ENCODE data around the gene PHLDA2.
A peak's percentile ranks its signal among the peaks of the same experiment; 100 is the strongest.

PHLDA2 gene

DNA sequence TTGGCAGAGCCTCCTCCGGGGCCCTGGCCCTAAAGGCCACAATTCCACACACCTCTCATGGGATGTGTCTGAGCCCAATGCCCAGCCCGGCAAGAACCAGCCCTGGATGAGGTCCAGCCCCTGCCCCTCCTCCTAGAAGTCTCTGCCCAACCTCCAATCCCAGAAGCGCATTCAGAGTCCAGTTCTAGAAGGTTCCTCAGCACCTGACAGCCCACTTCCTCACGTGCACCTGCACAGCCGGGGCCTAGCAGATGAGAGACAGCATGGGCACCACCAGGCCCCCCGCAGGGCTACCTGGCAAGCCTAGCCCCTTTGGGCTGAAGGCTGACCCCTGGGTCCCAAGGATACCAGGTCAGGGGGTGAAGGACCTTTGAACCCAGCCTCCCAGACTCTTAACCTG lies 32.2 kb downstream of the PHLDA2 start:
- no peak for DNase-seq (ENCODE audit: low read depth, low spot score)

DNA sequence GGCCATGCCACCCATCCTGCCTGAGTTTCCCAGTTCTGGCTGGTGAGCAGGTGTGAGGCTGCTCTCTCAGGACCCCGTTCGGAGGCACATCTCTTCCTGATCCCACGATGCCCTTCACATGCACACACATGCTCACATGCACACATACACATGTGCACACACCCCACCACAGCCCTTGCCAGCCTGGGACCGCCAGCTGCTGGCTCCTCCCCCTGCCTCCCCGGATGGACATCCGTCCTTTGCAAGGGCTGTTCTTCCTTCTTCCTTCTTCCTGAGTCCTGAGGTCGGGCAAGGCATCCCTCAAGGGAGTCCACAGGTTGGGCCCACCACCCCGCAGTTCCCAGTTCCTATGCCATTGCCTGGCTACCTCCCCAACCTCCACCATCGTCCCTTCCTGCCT lies 33.2 kb downstream of the PHLDA2 start:
- no peak for DNase-seq (ENCODE audit: low read depth, low spot score)

DNA sequence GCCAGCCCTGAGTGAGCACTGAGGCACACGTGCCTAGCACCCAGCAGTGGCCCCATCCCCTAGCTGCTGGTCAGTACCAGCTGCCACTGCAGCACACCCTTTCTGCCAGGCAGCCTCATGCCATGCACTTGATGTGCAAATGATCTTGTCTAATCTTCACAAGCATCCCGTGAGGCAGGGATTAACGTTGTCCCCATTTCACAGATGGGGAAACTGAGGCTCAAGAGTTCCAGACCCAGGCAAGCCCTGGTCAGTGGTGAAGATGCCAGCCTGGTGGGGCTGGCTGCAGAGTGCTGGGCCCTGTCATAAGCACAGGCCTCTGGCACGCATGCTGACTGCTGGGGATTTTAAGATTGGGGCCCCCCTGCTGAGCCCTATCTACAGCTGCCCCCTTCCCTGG lies 35.3 kb downstream of the PHLDA2 start:
- no peak for DNase-seq (ENCODE audit: low read depth, low spot score)

DNA sequence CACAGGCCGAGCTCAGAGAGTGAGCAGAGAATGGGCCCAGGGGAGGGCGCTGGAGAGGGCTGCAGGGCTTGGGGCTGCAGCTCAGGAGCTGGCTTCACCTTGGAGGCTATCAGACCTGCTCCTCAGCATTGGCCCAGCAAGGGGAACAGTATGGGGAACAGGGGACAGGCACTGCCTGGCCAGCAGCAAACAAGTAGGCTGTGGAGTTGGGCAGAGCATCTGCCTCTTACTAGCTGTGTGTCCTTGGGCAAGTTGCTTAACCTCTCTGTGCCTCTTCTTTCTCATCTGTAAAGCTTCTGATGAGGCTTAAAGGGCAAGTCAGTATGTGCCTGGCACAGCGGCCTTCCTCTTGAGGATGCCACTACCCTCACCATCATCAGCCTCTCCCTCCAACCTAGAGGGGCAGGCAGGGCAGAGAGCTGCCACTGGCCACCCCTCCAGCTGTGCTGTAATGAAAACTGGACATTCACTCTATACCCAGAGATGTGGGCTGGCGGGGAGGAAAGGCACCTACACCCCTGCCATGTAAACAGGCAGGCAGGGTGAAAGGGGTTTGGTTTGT lies 36.2 kb downstream of the PHLDA2 start:
- no peak for DNase-seq (ENCODE audit: low read depth, low spot score)

DNA sequence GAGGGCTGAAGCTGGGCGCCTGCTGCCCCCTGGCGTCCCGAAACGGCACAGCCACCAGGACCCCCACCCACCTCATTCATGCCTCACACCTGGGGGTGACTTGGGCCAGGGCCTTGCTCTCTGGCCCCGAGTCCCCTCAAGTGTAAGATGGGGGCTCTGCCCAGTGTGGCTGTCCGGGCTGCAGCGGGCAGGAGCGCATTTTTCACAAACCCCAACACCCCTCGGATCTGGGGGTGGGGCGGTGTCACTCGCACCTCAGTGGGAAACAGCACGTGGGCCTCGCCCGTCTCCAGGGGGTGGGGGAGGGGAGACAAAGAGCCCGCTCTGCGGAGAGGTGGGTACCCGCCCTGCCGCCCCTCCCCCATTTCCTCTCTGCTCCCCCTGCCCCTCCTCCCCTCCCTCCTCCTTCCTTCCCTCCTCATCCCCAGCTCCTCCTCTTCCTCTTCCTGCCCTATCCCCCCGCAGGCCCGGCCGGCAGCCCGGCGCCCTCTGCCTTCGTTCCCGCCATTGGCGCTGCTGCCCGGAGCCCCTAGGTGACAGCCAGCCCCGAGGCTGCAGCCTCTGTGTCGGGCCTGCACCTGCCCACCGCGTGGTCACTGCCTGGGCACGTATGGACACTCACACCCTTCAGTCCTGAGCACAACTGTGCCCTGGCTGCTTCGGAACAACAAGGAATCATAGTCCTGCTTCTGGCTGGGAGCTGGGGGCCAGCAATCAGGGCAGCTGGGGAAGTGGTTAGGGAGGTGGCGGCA lies 36.8 kb downstream of the PHLDA2 start:
- DNase-seq (ENCODE audit: low read depth, low spot score) = peak; percentile 81

DNA sequence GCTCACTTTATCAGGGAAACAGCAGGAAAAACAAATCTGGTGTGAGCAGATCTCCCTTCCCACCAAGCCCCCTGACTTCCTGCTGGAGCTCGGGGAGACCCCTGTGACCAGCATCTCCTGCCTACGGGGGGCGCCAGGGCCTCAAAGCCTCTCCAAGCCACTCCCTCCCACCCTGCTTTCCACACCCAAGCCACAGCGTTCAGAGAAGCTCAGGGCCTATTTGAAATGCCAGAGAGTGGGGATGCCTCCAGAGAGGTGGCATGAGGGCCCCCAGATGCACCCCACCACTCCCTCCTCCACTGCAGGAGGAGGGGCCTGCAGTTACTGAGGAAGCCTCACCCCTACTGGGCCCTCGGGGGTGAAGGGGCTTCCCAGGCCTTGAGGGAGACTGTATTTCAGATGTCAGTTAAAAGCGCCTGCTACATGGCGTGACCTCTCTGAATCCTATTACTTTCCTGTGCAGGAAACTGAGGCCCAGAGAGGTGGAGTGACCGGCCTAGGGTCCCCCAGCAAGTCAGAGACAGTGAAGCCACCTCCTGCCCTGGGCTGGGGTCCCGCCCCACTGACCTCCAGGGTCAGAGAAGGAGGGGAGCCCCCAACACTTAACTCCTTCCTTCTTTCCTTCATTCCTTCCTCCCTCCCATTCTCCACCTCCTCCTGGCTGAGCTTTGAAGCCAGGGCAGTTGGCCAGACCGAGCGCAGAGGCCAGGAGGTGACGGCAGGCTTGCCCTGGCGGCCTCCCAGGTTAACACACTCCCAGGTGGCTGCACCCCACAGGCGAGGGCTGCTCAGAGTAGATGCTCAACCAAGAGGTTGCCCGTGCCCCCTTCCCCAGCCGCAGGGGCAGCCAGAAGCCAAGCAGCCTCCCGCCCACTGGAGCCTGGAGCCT lies 37.6 kb downstream of the PHLDA2 start:
- no peak for DNase-seq (ENCODE audit: low read depth, low spot score)

DNA sequence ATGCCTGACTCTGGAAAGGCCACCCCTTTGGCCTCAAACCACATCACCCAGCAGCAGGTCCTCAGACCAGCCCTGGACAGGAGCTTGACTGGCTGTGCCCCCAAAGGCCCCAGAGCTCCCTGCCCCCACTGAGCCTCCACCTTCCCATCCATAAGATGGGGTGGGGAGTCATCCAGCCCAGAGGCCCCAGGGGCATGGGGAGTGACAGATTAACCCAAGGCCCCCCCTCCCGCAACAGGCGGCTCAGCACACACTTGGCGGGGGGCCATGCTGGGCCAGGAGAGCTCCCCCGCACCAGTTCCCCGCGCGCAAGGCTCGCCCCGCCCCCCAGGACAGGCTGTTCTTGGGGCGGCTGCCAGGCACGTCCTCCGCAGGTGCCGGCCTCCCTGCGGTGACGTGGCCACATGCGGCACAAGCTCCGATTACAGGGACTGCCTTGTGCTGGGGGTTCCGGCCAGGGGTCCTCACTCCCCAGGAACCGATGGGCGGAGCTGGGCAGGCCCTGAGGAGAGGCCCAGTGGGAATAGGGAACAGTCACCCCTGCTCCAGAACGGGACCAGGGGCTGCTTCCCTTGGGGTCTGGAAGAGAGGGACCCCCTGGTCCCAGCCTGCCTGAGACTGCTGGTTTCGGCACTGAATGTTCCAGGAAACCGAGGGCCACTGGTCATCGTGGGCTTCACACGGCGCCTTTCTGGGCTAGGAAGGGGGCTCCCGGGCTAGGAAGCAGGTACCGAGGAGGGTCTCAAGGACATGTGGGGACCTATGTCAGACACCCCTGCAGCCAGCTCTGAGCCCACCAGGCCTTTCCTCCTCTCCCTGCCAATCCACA lies 38.5 kb downstream of the PHLDA2 start:
- DNase-seq (ENCODE audit: low read depth, low spot score) = no peak

DNA sequence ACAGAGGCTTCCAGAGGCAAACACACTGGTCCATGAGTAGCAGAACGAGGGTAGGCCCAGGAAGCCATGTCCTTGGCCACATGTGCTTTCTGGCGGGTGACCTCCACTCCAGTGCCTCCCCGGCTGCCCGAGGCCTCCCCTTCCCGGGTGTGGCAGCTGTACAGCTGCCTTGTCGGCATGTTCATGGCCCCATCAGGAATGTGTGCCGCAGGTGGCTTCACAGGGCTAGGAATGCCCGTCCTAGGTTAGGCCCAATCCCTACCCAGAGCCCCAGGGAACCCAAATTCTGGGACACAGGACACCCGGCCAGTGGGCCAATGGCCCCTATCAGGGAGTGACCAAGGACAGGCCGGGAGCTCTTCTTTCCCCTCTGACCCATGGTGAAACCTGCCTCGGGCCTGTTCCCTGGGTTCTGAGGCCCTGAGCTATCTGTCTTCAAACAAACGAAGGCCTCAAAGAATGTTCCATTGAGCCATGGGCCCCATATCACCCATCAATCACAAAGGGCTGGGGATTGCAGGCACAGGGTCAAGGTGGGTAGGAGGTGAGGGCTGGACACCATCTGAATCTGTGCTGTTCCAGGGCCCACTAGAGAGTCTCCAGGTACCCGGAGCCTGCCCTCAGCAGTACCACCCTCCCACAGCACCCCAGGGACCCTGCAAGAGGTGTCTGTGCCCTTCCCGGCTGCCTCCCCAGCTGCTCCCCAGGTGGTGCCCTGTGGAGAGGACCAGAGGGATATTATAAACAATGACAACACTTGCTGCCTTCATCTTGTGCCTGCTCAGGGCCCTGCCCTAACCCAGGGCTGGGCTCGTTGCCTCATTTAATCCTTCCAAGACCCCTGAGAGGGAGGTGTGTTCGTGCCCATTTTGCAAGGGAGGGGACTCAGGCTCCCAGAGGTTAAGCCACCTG lies 39.6 kb downstream of the PHLDA2 start:
- DNase-seq (ENCODE audit: low read depth, low spot score) = no peak

DNA sequence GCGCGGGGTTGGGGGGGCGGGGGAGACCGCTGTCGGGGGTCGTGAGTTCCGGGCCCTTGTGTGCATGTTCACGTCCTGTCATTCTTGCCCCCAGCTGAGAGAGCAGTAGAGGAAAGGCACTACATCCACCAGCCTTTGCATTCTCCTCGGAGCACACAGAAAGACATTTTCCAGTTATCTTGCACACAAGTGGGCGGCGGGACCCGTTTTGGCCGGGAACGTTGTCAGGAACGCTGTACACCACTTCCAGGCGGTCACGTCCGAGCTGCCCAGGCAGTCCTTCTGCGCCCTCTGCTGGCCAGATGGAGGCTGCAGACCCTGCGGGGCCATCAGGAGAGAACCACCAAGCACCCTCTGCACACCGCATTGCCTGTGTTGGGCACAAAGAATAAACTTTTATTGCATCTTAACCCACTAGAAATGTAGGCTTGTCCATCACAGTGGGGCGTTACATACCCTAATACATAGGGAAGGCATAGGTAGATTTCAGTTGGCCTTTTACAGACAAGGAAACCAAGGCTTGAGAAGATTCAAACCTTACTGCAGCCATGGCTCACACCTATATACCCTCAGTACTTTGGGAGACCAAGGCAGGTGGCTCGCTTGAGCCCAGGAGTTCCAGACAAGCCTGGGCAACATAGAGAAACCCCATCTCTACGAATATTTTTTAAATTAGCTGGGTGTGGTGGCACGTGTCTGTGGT lies 40.8 kb downstream of the PHLDA2 start:
- peak; percentile 95 for DNase-seq (ENCODE audit: low read depth, low spot score)

DNA sequence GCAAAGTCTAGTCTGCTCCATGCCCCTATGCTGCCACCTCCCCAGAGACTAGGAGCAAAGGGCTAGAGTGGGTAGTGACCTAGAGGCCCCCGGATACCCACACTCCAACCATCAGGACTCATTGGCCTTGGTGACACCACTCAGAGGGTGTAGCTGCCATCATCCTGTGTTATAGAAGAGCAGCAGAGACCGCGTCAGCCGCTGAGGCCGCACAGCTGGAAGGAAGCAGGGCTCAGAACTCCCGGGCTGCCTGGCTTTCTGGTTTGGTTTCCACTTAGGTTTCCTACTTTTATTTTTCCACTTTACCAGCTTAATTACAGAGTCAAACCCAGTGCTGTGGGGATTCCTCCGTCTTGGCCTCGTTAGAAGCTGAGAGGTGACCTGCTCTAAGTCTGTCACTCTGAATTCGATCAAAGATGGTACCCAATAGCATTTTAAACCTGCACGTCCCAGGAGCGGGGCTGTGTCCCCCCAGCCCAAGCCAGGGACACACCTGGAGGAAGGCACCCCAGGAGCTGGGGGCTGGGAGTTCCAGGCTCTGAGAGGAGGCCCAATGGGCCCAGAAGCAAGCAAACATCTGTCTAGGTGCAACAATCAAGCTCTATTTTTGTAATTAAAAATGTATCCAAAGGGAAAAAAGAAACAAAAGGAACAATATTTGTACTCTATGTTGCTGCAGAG lies 41.6 kb downstream of the PHLDA2 start:
- DNase-seq (ENCODE audit: low read depth, low spot score) = no peak

DNA sequence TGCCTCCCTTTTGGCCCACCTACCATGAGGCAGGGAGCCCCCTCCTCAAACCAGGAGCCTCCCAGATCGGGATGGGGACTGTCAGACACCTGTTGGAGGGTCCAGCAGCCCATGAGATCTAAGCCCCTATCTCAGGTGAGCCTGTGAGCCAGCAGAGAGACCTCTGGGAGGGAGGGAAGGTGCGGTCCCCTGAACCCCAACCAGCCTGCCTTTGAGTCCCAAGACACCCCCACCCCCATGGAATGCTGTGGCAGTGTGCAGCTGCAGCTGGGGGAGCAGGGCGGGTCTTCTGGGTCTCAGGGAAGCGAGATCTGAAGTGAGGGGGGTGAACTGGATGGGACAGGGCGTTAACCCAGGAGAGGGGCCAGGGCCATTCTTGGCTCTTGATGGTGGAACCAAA lies 42.3 kb downstream of the PHLDA2 start:
- DNase-seq (ENCODE audit: low read depth, low spot score) = no peak

DNA sequence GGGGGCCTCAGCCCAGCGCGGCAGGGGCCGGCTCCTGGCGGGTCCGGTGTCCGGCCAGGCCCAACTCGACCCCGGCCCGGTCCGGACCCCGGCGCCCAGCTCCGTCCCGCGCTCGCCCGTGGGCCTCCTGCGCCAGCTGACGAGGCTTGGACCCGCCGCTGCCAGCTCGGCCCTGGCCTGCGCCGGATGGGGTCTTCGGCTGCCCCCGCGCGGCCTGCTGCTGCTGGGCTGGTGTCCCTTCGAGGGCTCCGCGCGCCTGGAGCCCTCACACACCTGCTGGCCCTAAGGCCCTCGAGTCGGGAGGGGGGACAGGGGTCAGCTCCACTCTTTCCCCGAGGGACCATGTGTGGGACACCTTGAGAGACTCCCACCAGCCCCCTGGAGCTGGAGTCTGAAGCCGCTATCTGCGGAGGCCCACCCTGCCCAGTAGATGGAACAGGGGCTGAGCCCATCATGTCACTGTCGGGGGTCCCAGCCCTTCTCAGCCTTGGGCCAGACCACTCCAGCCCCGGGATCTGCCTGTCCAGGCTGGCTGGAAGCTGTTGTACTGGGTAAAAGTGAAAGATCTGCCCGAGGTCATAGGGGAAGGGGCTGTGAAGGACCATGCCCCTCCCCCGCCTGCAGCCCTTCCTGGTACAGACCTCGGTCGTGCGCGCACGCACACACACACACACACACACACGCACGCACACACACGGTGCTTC lies 42.9 kb downstream of the PHLDA2 start:
- peak; percentile 78 for DNase-seq (ENCODE audit: low read depth, low spot score)

DNA sequence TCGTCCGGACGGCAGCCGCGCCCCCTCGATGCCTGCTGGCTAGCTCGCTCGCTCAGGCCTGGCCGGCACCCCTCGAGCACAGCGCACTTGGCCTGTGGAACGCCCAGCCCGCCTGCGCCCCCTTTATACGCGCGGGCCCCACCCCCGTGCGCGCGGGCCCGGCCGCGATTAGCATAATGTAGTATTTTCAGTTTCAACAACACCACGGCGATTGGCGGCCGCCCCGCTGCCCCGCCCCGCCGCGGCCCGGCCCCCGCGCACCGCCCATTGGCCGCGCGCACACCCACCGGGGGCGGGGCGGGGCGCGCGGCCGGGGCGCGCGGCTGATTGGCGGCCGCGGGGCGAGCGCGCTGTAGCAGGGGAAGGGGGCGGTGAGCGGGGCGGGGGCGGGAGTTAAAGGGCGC lies 43.5 kb downstream of the PHLDA2 start, which contains the start of gene CDKN1C:
Gene CDKN1C, minus strand, starts transcription at position 98 of the 404 bp plus-strand sequence. CDS start 319 bp downstream, outside the sequence.
- peak; percentile 95 for DNase-seq (ENCODE audit: low read depth, low spot score)

DNA sequence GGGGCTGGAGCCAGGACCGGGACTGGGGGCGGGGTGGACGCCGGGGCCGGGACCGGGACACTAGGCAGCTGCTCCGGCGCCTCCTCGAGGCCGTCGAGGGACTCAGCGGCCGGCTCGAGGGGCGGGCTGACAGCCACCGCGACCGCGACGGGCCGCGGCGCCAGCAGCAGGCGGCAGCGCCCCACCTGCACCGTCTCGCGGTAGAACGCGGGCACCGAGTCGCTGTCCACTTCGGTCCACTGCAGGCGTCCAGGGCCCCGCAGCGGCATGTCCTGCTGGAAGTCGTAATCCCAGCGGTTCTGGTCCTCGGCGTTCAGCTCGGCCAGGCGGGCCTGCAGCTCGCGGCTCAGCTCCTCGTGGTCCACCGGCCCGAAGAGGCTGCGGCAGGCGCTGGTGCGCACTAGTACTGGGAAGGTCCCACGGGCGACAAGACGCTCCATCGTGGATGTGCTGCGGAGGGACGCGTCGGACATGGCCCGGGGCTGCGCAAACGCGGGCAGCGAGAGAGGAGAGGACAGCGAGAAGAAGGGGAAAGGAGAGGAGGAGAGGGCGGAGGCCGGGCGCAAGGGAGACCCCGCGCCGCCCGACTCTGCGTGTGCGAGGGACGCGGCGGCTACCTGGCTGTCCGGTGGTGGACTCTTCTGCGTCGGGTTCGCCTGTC lies 44.1 kb downstream of the PHLDA2 start:
- peak; percentile 89 for DNase-seq (ENCODE audit: low read depth, low spot score)

DNA sequence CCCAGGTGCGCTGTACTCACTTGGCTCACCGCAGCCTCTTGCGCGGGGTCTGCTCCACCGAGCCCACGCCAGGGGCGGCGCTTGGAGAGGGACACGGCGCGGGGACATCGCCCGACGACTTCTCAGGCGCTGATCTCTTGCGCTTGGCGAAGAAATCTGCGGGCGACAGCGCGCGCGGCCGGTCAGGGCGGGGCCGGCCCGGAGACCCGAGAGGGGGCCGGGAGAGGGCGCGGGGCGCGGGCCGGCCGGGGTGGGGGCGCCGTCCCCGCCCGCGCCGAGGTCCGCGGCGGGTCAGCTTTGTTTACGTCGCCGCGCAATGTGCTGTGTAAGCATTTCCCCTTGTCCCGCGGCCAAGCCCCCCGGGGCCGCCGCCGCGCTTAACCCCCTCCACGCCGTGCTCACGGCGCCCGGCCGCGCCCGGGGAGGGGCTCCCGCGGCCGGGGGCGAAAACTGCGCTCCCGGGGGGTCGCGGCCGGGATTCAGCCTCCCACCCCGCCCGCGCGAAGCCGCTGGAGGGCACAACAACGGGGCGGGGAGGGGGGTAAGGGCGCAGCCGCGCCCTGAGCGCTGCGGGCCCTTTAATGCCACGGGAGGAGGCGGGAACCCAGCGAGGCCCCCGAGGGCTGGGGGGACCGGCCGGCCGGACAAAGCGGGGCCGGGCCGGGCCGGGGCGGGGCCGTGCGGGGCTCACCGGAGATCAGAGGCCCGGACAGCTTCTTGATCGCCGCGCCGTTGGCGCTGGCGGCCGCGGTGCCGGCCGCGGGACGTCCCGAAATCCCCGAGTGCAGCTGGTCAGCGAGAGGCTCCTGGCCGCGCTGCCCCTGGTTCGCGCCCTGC lies 45.0 kb downstream of the PHLDA2 start:
- peak; percentile 72 for DNase-seq (ENCODE audit: low read depth, low spot score)

DNA sequence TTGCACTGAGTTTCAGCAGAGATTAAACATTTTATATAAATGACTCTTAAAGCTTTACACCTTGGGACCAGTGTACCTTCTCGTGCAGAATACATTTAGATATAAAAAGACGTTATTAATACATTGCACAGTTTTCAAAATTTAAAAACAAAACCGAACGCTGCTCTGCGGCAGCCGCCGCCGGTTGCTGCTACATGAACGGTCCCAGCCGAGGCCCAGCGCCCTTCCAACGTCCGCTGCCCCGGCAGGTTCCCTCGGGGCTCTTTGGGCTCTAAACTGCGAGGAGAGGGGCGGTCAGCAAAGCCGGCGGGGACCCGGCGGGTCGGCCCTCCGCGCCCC lies 45.6 kb downstream of the PHLDA2 start:
- no peak for DNase-seq (ENCODE audit: low read depth, low spot score)

DNA sequence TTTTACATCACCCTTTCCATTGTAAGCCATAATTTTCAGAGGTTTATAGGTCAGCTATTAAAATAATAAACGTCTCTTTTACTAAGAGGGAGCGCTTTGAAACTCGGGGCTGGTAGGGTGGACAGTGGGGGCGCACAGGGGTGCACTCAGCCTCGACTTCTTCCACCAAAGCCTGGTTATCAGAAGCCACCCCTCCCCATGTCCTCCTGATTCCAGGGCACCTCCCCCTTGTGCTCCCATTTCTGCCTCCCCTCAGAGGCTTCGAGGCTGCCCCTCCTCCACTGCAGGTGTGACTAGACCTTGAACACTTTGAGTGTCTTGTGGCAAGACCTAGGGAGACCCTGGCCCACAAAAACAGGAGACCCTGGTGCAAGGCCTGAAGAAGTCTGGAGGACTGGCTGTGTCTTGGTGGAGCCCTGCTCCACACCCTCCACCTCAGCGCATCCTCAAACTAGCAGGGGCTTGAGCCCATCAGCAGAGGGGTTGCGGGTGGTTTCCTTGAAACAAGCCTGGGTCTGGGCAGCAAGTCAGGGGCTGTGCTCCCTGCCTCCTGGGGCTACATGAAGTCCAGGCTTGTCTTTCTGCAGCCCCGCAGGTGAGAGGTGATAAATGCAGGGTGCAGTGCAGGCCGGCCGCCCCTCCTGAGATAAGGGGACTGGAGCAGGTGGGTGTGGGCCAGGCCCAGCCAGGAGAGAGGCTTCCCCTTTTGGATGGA lies 46.7 kb downstream of the PHLDA2 start:
- DNase-seq (ENCODE audit: low read depth, low spot score) = no peak
